Neural progenitor cell (in vitro differentiated cells): ENCODE data around the gene EFEMP1. TPM values are rescaled to one million over a fixed set of nuclear protein-coding genes. Genes with fewer than 3 reads are reported as not detected.

ENCODE experiments used
- DNase-seq: peaks from one replicate; pipeline ENCODE4 v3.0.0-alpha.2; 2016; ENCODE audit warnings: low spot score
- H2AFZ ChIP-seq: fragments of 200-600 bp; sonication (generic); replicated peaks from 2 replicates; pipeline ENCODE4 v1.6.1; 2016; ENCODE audit warnings: antibody characterized with exemption
- H3F3A ChIP-seq: fragments of 200-600 bp; sonication (generic); 2 replicates; pipeline ENCODE4 v1.6.1; 2016; ENCODE audit warnings: antibody characterized with exemption, low read depth
- H3K27ac ChIP-seq: fragments of 200-600 bp; sonication (generic); 2 replicates; pipeline ENCODE4 v1.5.1; 2016; ENCODE audit warnings: mild to moderate bottlenecking
- H3K27me3 ChIP-seq: fragments of 200-600 bp; sonication (generic); 2 replicates; pipeline ENCODE4 v1.6.1; 2016; ENCODE audit warnings: mild to moderate bottlenecking, moderate library complexity
- H3K36me3 ChIP-seq: fragments of 200-600 bp; sonication (generic); 2 replicates; pipeline ENCODE4 v1.5.1; 2016
- H3K4me1 ChIP-seq: fragments of 200-600 bp; sonication (generic); 2 replicates; pipeline ENCODE4 v1.6.1; 2016; ENCODE audit warnings: mixed run types
- H3K4me2 ChIP-seq: fragments of 200-600 bp; sonication (generic); 2 replicates; pipeline ENCODE4 v1.6.1; 2016
- H3K4me3 ChIP-seq: fragments of 200-600 bp; sonication (generic); 2 replicates; pipeline ENCODE4 v1.5.1; 2016
- H3K79me2 ChIP-seq: fragments of 200-600 bp; sonication (generic); 2 replicates; pipeline ENCODE4 v1.6.1; 2016; ENCODE audit warnings: low read depth
- H3K9ac ChIP-seq: fragments of 200-600 bp; sonication (generic); 2 replicates; pipeline ENCODE4 v1.6.1; 2016
- H3K9me3 ChIP-seq: fragments of 200-600 bp; sonication (generic); 2 replicates; pipeline ENCODE4 v1.5.1; 2016; ENCODE audit warnings: low read depth
- H4K20me1 ChIP-seq: fragments of 200-600 bp; sonication (generic); 2 replicates; pipeline ENCODE4 v1.6.1; 2016; ENCODE audit warnings: low read depth
- H3K27ac Mint-ChIP-seq: 3 replicates; pipeline ENCODE4 v1.8.0; 2021; ENCODE audit warnings: mixed read lengths
- H3K27me3 Mint-ChIP-seq: 2 replicates; pipeline ENCODE4 v1.8.0; 2022; ENCODE audit warnings: low read depth, mild to moderate bottlenecking, inconsistent platforms, moderate library complexity, mixed read lengths; ENCODE audit not compliant: insufficient read depth
- H3K36me3 Mint-ChIP-seq: 3 replicates; pipeline ENCODE4 v1.8.0; 2021; ENCODE audit warnings: mixed read lengths
- H3K4me1 Mint-ChIP-seq: 3 replicates; pipeline ENCODE4 v1.8.0; 2021; ENCODE audit warnings: mixed read lengths
- H3K4me3 Mint-ChIP-seq: 3 replicates; pipeline ENCODE4 v1.8.0; 2021; ENCODE audit warnings: mild to moderate bottlenecking, moderate library complexity, mixed read lengths
- H3K9me3 Mint-ChIP-seq: 3 replicates; pipeline ENCODE4 v1.8.0; 2020; ENCODE audit warnings: mixed read lengths
- CTCF ChIP-seq: fragments of 200-600 bp; sonication (generic); IDR thresholded peaks from 2 replicates; pipeline ENCODE4 v1.5.1; 2017; ENCODE audit warnings: antibody characterized with exemption, mild to moderate bottlenecking
- EZH2 ChIP-seq: fragments of 200-600 bp; sonication (generic); IDR thresholded peaks from 2 replicates; pipeline ENCODE4 v1.6.1; 2017; ENCODE audit warnings: antibody characterized with exemption, mild to moderate bottlenecking, moderate library complexity
- EZH2phosphoT487 ChIP-seq: fragments of 200-600 bp; sonication (generic); IDR thresholded peaks from 2 replicates; pipeline ENCODE4 v1.6.1; 2017; ENCODE audit warnings: antibody characterized with exemption
- total RNA-seq: library from RNA; depleted of rRNA; stranded (reverse); fragments of >200 nt; gene quantifications from 2 replicates; pipeline ENCODE4 v1.2.3, GENCODE V29; 2015; ENCODE audit warnings: low replicate concordance

Gene EFEMP1
- total RNA-seq, 1 donor from 2014 or later = 25.5 TPM

DNA sequence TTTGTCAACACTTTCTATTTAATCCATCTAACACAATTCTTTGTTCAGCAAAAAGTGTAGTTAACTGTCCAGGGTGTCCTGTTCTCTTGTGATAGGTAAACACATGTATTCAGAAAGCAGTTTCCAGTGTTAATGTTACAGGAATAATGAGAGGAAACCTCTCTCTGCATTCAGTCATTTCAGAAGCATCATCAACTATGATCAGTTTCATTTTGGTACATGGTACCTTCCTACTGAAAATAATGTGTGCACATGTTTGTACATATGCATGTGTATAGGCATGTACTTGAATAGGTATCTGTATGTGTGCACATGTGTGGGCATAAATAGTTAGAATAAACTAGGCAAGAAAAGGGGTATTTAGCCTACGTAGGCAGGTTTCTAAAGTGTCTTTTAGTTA lies 16.6 kb downstream of the EFEMP1 start:
- Mint-ChIP-seq H3K36me3 (peaks cover 3% of the 10 kb centered on the region), H3K27ac (no peak overlapping the region)
- TF ChIP-seq EZH2phosphoT487 = no peak
- TF ChIP-seq EZH2 = no peak
- TF ChIP-seq CTCF = no peak

GRCh38 chr2:55903727-55904126 lies 19.9 kb downstream of the EFEMP1 start:
- H3K27me3 Mint-ChIP-seq = peaks cover 2% of the 10 kb centered on the region
- Histone ChIP-seq H3K4me1 (no peaks in the 10 kb centered on the region), H3K79me2 (no peaks in the 10 kb centered on the region)

More for the DNA sequence above, 16.6 kb downstream of the EFEMP1 start:
- no peaks in the 10 kb centered on the region for H3K9me3 ChIP-seq
- no peaks in the 10 kb centered on the region for H3K4me1 Mint-ChIP-seq
- no peak overlapping the region for H3K4me3 Mint-ChIP-seq
- no peaks in the 10 kb centered on the region for H4K20me1 ChIP-seq
- peaks cover 2% of the 10 kb centered on the region for H3K27me3 Mint-ChIP-seq
- H3K27me3 ChIP-seq = no peaks in the 10 kb centered on the region
- no peaks in the 10 kb centered on the region for H3K4me1 ChIP-seq
- H3K9ac ChIP-seq = no peak overlapping the region
- H3K27ac ChIP-seq = no peak overlapping the region
- no peak overlapping the region for H3K4me3 ChIP-seq
- no peak overlapping the region for H2AFZ ChIP-seq
- DNase-seq = no peak
- H3F3A ChIP-seq = no peaks in the 10 kb centered on the region
- no peaks in the 10 kb centered on the region for H3K9me3 Mint-ChIP-seq
- no peak overlapping the region for H3K4me2 ChIP-seq
- no peaks in the 10 kb centered on the region for H3K36me3 ChIP-seq
- H3K79me2 ChIP-seq = no peaks in the 10 kb centered on the region

DNA sequence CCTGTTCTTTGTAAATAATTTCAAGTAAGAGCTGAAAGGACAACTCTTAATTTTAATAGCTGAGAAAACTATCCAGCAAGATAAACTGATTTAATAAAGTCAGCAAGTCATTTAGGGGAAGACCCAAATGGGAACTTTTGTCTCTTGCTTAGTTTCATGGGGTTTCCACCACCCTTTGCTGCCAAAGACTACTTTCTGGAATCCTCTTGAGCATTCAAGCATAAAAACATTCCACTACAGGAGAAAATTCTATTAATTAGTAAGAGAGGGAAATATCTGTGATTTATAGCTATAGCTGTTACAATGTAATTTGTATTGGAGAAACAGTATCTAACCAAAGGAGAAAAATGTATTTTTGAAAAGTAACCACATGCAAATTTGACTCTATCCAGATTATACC lies 20.6 kb downstream of the EFEMP1 start:
- H3K36me3 ChIP-seq = no peaks in the 10 kb centered on the region
- H2AFZ ChIP-seq = no peak overlapping the region
- H3K4me1 Mint-ChIP-seq = no peaks in the 10 kb centered on the region
- H3K4me3 Mint-ChIP-seq = no peak overlapping the region
- H3K9ac ChIP-seq = no peak overlapping the region
- no peaks in the 10 kb centered on the region for H3K79me2 ChIP-seq
- H3K27ac Mint-ChIP-seq = no peak overlapping the region
- peaks cover 2% of the 10 kb centered on the region for H3K27me3 Mint-ChIP-seq
- H3F3A ChIP-seq = no peaks in the 10 kb centered on the region
- no peaks in the 10 kb centered on the region for H4K20me1 ChIP-seq
- no peaks in the 10 kb centered on the region for H3K4me1 ChIP-seq
- no peak overlapping the region for H3K4me2 ChIP-seq
- no peaks in the 10 kb centered on the region for H3K27me3 ChIP-seq
- no peak for TF ChIP-seq CTCF
- peaks cover 3% of the 10 kb centered on the region for H3K36me3 Mint-ChIP-seq
- no peaks in the 10 kb centered on the region for H3K9me3 ChIP-seq
- H3K9me3 Mint-ChIP-seq = no peaks in the 10 kb centered on the region
- no peak overlapping the region for H3K27ac ChIP-seq
- DNase-seq = no peak
- no peak overlapping the region for H3K4me3 ChIP-seq

More at GRCh38 chr2:55903727-55904126, 19.9 kb downstream of the EFEMP1 start:
- Histone ChIP-seq H3K4me3 (no peak overlapping the region), H3K9ac (no peak overlapping the region), H3K9me3 (no peaks in the 10 kb centered on the region), H2AFZ (no peak overlapping the region), H3F3A (no peaks in the 10 kb centered on the region), H3K27me3 (no peaks in the 10 kb centered on the region), H3K27ac (no peak overlapping the region), H4K20me1 (no peaks in the 10 kb centered on the region), H3K4me2 (no peak overlapping the region), H3K36me3 (no peaks in the 10 kb centered on the region)
- TF ChIP-seq EZH2phosphoT487 (no peak), CTCF (no peak), EZH2 (no peak)
- Mint-ChIP-seq H3K4me1 (no peaks in the 10 kb centered on the region), H3K4me3 (no peak overlapping the region), H3K36me3 (peaks cover 3% of the 10 kb centered on the region), H3K27ac (no peak overlapping the region), H3K9me3 (no peaks in the 10 kb centered on the region)
- no peak for DNase-seq

DNA sequence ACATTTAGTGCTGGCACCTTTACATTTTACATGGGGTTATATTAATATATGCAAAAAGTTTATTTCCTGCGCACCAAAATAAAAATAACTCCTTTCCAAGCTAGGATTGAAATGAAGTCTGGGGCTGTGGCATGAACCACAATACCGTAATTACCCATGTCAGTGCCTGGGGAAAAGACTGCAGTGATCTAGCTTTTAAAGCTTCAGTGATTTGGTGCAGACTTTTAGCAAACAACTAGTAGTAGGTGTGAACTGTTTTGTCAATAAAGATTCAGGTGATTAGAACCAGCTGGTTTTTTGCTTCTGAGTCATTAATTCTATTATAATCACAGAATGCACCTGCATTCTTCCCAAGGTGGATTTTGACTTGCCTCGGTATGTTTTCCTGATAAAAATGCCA lies 21.2 kb downstream of the EFEMP1 start:
- Histone ChIP-seq H2AFZ (no peak overlapping the region), H3K27ac (no peak overlapping the region), H3K4me2 (no peak overlapping the region), H3K27me3 (no peaks in the 10 kb centered on the region), H3K9me3 (no peaks in the 10 kb centered on the region), H3K9ac (no peak overlapping the region), H3K4me3 (no peak overlapping the region), H4K20me1 (no peaks in the 10 kb centered on the region), H3K4me1 (no peaks in the 10 kb centered on the region), H3K79me2 (no peaks in the 10 kb centered on the region), H3F3A (no peaks in the 10 kb centered on the region), H3K36me3 (no peaks in the 10 kb centered on the region)
- H3K27me3 Mint-ChIP-seq = no peaks in the 10 kb centered on the region
- no peak overlapping the region for H3K4me3 Mint-ChIP-seq
- TF ChIP-seq CTCF = no peak
- no peak for TF ChIP-seq EZH2phosphoT487
- TF ChIP-seq EZH2 = no peak
- no peaks in the 10 kb centered on the region for H3K9me3 Mint-ChIP-seq
- no peaks in the 10 kb centered on the region for H3K4me1 Mint-ChIP-seq
- H3K36me3 Mint-ChIP-seq = peaks cover 3% of the 10 kb centered on the region
- no peak overlapping the region for H3K27ac Mint-ChIP-seq
- DNase-seq = no peak
